CD4-positive, alpha-beta T cell treated with Interleukin-17A for 1 hour (primary cell): ENCODE measurements around the gene JSRP1.

Source experiments
- DNase-seq: peaks from one replicate; pipeline ENCODE4 v3.0.0-alpha.2; 2020

JSRP1 gene

DNA sequence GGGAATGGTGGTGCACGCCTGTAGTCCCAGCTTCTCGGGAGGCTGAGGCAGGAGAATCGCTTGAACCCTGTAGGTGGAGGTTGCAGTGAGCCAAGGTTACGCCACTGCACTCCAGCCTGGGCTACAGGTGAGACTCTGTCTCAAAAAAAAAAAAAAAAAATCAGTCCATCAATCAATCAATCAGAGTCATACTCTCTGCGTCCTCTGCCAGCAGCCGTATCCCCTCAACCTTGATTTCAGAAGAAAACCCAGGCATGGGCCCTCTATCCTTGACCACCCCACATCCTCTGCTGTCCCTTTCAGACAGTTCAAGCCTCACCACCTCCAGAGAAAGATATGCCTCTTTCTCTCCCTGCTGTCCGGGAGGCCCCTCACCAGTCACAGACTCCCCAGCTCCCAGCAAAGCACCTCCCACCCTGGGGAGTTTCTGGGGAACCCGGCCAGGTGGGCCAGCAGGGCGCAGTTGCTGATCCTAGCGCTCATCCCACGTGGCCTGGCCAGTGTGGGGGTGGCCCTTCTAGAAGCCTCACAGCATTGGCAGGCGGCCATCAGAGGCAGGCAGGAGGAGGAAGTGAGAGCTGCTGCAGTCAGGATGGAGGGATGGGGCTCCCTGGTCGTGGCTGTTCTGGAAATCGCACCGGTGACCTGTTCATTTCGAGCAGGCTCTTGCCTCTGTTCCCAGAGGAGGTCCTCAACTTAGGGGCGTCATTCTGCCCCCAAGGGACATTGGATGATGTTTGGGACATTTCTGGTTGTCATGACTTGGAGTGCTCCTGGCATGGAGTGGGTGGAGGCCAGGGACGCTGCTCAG is 10.2 kb upstream of the JSRP1 start:
- no peak for DNase-seq

DNA sequence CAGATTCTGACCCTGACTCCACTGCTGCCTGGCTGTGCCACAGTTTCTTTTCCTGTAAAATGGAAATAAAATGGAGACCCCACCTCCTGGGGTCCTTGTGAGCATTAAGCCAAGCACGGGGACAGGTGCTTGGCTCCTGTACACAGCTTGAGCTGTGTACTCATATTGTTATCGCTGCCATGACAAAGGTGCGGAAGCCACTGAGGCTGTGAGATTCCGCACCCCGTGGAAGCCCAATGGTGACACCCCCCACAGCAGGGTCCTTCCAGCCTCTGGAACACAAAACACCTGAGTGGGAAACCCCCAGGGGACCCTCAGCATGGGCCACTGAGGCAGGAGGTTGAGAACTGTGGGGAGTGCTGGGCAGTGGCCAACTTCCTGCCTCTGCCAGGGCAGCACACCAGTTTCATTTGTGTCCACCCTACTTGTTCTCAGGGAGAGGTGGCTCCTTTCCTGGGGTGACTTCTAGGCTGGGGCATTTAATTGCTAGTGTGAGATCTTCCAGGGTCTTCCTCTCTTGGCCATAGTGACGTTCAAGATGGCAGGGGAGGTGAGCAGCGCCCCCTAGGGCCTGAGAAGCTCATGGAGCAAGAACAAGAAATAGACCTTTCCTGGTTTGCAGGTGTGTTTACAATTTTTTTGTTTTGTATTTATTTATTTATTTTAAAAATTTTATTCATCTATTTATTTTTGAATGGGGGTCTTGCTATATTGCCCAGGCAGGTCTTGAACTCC is 5.4 kb upstream of the JSRP1 start:
- peak; percentile 70 for DNase-seq

DNA sequence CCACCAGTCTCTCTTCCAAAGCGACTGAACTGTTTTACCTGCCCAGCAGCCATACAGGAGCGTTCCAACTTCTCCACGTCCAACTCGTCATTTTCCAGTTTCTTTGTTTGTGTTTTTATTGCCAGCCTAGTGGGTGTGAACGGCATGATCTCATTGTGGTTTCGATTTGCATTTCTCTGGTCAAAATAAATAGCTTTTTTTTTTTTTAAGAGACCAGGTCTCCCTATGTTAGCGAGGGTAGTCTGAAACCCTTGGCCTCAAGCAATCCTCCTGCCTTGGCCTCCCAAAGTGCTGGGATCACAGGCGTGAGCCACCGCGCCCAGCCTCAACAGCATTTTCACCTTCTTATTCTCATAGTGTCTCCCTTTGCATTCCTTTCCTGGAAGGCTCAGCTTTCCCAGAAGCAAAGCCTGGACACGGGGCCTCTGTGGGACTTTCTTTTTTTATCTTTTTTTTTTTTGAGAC is 4.2 kb upstream of the JSRP1 start:
- DNase-seq: peak; percentile 51

DNA sequence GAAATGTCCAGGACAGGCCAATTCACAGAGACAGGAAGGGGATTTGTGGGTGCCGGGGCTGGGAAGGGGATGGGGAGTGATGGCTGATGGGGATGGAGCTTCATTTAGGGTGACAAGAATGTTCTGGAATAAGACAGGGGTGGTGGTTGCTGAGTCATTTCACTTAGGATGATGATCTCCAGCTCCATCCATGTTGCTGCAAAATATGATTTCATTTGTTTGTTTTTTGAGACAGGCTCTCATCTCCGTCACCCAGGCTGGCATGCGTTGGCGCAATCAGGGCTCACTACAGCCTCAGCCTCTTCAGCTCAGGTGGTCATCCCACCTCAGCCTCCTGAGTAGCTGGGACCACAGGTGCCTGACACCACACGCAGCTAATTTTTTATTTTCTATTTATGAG is 3.1 kb upstream of the JSRP1 start:
- DNase-seq: no peak

DNA sequence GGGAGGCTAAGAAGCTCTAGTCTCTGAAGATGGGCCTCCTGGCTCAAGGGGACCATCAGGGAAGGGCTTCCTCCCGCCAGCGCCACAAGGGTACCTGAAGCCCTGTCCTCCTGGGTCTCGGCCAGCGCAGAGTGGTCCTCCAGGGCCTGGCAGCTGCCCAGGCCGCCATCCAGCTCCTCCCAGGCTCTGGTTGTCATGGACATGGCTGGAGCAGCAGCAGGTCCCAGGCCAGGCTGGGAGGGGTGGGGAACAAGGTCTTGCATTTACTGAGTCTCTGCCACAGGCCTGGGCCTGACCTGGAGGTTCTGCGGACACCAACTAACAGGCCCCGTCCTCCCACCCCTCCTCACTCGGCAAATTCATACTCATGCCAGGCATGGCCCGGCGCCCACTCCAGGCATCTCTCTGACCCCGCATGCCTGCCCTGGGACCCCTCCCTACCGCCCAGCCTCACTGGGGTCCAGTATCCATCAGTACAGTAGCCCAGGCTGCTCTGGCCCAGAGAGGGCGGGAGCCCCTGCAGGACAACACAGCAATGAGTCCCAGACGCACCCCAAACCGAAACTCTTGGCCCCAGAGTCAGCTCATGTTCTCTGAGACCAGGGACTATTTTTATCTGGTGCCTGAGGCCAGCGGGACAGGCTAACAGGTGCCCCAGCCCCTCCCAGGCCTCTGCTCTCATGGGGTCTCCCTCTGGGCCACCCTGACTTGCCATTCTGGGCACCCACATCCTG is 938 bp downstream of the JSRP1 start:
- DNase-seq: no peak

DNA sequence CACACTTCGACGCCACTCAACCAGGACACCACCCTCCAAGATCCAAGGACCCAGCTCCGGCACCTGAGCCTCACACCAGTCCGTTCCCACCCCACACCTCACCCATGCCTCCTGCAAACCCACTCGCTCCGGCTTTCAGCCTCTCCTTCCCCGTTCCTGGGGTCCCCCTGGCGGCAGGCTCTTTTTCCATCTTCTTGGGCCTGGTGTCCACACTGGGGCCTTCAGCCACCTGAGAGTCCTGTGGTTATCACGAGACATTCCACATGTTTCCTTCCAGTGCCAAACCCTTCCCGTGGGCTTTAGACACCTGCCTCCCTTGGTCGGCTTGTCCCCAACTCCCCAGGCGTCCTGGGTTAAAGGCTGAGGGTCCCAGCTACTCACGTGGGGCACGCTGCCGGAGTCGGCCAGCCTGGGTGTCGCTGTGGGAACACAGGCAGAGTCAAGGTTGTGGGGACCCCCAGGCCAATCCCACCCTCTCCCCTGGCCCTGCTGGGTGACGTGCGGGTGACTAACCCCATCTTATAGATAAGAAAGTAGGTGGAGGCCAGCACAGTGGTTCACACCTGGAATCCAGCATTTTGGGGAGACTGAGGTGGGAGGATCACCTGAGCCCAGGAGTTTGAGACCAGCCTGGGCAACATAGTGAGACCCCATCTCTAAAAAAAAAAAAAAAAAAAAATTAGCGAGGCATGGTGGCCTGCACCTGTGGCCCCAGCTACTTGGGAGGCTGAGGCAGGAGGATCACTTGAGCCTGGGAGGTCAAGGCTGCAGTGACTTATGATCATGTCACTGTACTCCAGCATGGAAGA is 1.9 kb downstream of the JSRP1 start:
- no peak for DNase-seq

DNA sequence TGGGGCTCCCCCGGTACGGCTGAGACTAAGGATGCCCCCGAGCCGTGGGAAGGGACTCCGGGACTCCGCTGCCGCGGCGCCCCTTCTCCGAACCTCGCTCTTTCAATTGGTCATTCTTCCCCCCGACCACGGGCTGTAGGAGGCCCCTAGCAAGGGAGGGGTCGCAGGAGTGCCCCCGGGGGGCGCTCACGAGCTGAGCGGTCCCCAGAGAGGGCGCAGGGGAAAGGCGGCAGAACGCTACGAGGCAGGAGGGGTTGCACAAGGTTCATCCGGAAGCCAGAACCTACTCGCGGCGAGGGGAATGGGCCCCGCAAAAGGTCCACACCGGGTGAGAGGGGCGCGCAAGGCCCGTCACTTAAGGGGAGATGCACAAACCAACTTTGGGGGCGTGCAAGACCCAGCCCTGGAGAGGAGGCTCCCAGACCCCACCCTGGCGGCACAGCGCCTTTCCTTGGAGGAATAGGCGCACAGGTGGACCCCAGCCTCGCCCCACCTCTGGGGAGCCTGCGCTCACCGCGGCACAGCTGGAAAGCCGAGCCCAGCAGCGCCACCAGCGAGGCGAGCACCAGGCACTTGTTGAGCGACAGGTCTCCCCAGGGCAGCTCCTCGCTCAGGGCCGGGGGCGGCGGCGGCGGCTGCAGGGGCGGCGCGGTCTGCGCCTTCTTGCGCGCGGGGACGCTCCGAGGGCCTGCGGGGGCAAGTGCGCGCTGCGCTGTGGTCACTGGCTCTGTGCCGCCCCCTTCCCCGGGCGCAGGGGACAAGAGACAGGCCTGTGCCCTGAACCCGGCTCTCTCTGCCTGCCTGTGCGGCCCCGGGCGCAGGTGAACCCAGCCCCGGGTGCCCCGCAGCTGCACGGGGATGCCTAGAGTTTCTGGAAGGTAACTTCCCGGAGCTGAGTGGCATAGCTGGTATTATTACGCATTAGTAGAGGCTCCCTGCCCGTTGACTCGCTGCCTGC is 2.8 kb downstream of the JSRP1 start:
- DNase-seq: peak; percentile 62

DNA sequence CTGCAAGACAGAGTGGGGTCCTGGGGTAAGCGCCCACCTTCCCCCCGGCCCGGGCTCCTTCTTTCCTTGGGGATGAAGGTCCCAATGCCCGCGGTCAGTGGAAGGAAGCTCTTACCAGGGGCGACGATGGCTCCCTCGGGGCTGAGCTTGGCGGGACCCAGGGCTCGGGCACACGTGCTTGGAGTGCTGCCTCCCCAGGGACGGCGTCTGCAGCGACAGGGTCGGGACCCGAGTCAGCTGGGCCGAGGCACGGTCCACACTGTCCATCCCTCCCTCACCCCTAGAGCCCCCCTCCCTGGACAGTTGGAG is 3.5 kb downstream of the JSRP1 start:
- no peak for DNase-seq

DNA sequence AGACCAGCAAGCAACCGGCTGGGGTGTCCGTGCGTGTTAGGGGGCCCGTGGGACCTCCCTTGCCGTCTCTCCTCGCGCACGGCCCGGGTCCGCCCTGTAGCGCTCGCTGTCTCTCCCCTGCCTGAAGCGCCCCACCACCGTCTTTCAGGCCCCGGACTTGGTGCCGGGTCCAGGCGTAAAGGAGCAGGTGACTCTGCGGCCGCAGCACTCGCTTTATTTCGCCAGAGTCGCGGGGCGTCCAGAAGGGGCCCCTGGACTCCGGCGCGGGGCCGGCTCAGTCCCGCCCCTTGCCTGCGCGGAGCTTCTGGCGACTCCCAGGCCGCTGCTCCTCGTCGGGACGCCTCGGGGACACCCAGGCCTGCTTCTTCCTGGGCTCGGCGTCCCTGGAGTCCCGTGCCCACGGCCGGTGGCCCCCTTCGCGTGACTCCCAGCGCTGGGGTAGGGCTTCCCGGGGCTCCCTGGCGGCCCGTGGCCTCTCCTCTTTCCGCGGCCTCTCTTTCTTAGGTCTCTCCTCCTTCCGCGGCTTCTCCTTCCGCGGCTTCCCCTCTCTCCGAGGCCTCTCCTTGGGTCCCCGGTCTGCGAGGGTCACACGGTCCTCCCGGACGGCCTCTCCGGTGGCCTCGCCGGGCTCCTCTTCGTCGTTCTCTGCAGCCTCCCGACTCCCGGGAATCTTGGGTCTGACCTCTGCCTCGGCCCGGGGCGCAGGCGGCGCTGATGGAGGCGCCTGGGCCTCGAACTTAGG is 4.0 kb downstream of the JSRP1 start:
- DNase-seq: no peak

DNA sequence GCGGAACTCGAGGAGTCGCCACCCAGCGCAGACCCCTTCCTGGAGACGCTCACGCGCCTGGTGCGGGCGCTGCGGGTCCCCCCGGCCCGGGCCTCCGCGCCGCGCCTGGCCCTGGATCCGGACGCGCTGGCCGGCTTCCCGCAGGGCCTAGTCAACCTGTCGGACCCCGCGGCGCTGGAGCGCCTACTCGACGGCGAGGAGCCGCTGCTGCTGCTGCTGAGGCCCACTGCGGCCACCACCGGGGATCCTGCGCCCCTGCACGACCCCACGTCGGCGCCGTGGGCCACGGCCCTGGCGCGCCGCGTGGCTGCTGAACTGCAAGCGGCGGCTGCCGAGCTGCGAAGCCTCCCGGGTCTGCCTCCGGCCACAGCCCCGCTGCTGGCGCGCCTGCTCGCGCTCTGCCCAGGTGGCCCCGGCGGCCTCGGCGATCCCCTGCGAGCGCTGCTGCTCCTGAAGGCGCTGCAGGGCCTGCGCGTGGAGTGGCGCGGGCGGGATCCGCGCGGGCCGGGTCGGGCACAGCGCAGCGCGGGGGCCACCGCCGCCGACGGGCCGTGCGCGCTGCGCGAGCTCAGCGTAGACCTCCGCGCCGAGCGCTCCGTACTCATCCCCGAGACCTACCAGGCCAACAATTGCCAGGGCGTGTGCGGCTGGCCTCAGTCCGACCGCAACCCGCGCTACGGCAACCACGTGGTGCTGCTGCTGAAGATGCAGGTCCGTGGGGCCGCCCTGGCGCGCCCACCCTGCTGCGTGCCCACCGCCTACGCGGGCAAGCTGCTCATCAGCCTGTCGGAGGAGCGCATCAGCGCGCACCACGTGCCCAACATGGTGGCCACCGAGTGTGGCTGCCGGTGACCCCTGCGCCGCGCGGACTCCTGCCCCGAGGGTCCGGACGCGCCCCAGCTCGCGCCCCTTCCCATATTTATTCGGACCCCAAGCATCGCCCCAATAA is 4.8 kb downstream of the JSRP1 start:
- no peak for DNase-seq

DNA sequence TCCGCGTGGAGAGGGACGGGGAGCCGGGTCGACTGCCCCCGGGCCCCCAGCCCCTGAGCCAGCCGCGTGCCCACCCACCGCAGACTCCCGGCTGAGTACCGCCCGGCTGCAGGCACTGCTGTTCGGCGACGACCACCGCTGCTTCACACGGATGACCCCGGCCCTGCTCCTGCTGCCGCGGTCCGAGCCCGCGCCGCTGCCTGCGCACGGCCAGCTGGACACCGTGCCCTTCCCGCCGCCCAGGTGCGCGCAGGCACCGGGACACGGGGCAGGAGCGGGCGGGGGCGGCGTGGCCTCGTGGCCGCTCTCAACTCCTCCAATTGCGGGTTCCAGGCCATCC is 5.5 kb downstream of the JSRP1 start:
- no peak for DNase-seq

DNA sequence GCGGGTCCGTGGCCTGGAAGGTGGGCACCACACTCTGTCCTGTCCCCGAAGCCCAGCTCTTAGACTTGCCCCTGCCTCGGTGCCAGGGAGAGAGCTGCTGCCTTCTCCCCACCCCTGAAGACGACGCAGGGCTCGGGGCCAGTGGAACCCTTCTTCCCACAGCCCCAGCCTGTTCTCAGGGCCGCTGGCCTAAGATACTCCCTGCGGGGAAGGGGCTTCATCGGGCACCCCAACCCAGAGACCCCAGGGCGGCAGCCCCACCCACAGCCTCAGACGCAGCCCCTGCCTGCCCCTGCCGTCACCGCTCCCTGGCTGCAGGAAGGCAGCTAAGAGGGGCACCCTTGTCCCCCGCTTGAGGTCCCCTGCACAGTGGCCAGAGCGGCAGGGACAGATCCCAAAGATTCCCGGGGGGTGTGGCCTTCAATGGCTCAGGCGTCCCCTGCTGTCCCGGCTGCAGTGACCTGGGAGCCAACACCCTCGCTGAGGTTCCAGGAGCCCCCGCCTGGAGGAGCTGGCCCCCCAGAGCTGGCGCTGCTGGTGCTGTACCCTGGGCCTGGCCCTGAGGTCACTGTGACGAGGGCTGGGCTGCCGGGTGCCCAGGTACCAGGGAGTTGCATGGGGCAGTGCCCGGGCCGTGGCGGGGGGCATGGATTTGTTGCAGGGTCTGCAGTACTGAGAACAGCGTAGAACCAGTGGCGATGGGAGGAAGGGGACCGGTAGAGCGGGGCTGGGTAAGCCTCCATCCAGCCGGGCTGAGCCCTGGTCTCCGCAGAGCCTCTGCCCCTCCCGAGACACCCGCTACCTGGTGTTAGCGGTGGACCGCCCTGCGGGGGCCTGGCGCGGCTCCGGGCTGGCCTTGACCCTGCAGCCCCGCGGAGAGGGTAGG is 6.1 kb downstream of the JSRP1 start:
- DNase-seq: no peak

DNA sequence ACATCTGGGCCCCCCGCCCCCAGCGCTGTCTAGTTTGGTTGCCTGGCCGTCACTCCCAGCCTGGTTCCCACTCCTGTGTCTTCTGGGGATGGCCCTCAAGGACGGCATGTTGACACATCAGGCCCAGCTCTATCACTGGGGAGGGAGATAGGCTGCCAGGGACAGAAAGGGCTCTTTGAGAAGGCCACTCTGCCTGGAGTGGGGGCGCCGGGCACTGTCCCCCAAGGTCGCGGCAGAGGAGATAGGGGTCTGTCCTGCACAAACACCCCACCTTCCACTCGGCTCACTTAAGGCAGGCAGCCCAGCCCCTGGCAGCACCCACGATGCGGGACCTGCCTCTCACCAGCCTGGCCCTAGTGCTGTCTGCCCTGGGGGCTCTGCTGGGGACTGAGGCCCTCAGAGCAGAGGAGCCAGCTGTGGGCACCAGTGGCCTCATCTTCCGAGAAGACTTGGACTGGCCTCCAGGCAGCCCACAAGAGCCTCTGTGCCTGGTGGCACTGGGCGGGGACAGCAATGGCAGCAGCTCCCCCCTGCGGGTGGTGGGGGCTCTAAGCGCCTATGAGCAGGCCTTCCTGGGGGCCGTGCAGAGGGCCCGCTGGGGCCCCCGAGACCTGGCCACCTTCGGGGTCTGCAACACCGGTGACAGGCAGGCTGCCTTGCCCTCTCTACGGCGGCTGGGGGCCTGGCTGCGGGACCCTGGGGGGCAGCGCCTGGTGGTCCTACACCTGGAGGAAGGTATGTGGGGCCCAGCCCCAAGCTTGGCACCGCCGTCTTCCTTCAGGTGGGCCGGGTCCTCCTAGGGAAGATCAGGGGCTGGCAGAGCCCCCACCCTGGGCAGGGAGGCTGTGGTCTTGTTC is 7.0 kb downstream of the JSRP1 start, which contains the start of gene AMH:
AMH (plus strand) TSS at position 314 of the 857 bp plus-strand sequence; CDS start at position 324, 10 bp downstream.
- no peak for DNase-seq

DNA sequence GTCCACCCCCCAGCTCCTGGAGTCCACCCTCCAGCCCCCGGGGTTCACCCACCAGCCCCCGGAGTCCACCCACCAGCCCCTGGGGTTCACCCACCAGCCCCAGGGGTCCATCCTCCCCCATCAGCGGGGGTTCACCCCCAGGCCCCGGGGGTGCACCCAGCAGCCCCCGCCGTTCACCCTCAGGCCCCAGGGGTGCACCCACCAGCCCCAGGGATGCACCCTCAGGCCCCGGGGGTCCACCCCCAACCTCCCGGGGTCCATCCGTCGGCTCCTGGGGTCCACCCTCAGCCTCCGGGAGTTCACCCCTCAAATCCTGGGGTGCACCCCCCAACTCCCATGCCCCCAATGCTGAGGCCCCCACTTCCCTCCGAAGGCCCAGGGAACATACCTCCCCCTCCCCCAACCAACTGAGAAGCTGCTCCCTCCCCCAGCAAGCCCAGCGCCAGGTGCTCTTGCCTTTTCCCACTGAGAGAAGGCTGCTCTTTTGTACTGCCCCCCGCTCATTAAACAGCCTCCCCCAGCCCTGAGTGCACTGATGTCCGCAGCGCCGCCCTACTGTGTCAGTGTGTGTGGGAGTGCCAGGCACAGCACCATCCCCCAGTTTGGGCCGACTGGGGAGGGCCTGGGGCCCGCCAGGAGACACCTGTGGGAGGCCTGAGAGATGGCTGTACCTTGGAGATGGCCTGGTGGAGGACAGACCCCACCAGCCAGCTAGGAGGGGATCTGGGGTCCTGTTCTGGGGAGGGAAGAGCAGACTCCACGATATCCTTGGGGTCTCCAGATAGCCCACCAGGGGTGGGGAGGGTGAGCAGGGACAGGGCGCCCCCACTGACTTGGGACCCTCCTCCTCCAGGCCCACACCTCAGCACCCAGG is 7.8 kb downstream of the JSRP1 start:
- no peak for DNase-seq

DNA sequence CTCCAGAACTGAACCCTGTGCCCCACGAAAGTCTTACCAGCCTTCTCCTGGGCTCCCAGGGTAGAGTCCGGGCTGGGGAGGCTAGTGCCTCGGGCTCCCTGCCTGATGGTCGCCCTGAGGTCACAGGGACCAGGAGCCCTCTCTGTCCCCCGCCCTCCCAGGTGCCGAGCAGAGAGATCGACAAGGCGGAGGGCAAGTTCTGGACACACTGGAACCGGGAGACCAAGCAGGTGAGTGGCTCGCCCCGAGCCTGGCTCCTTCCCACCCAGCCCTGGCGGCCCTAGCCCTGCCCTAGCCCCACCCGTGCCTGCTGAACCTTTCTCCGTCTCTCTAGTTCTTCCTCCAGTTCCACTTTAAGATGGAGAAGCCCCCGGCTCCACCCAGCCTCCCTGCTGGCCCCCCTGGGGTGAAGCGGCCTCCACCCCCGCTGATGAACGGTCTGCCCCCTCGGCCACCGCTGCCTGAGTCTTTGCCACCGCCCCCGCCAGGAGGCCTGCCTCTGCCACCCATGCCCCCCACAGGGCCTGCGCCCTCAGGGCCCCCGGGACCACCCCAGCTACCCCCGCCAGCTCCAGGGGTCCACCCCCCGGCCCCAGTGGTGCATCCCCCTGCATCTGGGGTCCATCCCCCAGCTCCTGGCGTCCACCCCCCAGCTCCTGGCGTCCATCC is 8.7 kb downstream of the JSRP1 start:
- DNase-seq: no peak

DNA sequence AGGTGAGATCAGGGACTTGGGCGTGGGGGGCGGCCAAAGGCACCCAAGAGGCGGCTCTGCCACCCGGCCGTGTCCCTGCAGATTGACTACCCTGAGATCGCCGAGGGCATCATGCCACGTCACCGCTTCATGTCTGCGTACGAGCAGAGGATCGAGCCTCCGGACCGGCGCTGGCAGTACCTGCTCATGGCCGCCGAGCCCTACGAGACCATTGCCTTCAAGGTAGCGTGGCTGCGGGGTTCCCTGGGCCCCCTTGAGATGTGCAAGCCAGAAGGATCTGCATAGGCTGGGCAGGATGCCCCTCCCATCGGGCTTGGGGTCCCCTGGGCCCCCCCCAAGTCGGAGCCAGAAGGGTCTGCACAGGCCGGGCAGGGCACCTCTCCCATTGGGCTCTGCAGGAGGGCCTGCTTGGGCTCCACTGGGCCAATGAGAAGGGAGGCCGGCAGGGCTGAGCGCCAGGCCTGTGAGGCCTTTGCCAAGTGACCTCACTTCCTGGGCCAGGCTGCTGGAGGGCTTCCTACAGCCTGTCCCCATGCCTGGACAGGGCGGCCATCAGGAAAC is 9.3 kb downstream of the JSRP1 start:
- no peak for DNase-seq
